ENCODE data around the gene SDCCAG8. TPM values are rescaled to one million over a fixed set of nuclear protein-coding genes. Genes with fewer than 3 reads are reported as not detected.

SDCCAG8 gene
- total RNA-seq, 3 donors from 2014 or later (not counting 1 experiment from before 2014, with no cell fraction given) = 17.8 to 28.3 (median 21.2) TPM

GRCh38 chr1:243482141-243483022, 226.5 kb downstream of the SDCCAG8 start:
- peak overlapping the region; percentile 42 for H3K4me3 ChIP-seq (ENCODE audit: low read length)
- Mint-ChIP-seq H3K4me1 (peaks cover 8 to 24% of the 10 kb centered on the region in 2 donors), H3K9me3 (peaks cover 0 to 4% of the 10 kb centered on the region in 2 donors), H3K36me3 (no peaks in the 10 kb centered on the region), H3K27me3 (ENCODE audit: low read depth in 2 of 2) (no peaks in the 10 kb centered on the region), H3K4me3 (peak overlapping the region; percentile 90), H3K27ac (peak overlapping the region in 1 of 2 donors; percentile 75)
- no peak for TF ChIP-seq CTCF (IDR thresholded peaks at IDR 0.05)
- no peak overlapping the region for H3K27ac ChIP-seq (ENCODE audit: low read length)
- peak in 2 of 3 donors; percentile 42 to 50 for ATAC-seq
- peaks cover 15% of the 10 kb centered on the region for H3K4me1 ChIP-seq (ENCODE audit: control insufficient read depth, insufficient read depth, low read length)
- H3K9me3 ChIP-seq (ENCODE audit: control insufficient read depth, insufficient read depth, low read length) = no peaks in the 10 kb centered on the region
- no peak for DNase-seq
- intact Hi-C loops (cut with micrococcal nuclease) = no loop called here
- H3K36me3 ChIP-seq (ENCODE audit: control insufficient read depth, insufficient read depth, low read length) = no peaks in the 10 kb centered on the region
- 32% methylated on average over 25 of the region's 25 CpGs for WGBS (ENCODE audit: insufficient coverage)
- no peaks in the 10 kb centered on the region for H3K27me3 ChIP-seq (ENCODE audit: control insufficient read depth, insufficient read depth, low read length)

GRCh38 chr1:243483071-243483771, 227.4 kb downstream of the SDCCAG8 start:
- 12% methylated on average over 60 of the region's 60 CpGs for WGBS (ENCODE audit: insufficient coverage)
- no peaks in the 10 kb centered on the region for H3K9me3 ChIP-seq (ENCODE audit: control insufficient read depth, insufficient read depth, low read length)
- peak overlapping the region; percentile 90 for H3K4me3 Mint-ChIP-seq
- H3K36me3 Mint-ChIP-seq = no peaks in the 10 kb centered on the region
- H3K27ac Mint-ChIP-seq = peak overlapping the region in 1 of 2 donors; percentile 75
- no peak overlapping the region for H3K27ac ChIP-seq (ENCODE audit: low read length)
- peak overlapping the region; percentile 42 for H3K4me3 ChIP-seq (ENCODE audit: low read length)
- peak; percentile 44 to 75 (median 72) for ATAC-seq
- H3K4me1 Mint-ChIP-seq = peaks cover 8 to 24% of the 10 kb centered on the region in 2 donors
- no peaks in the 10 kb centered on the region for H3K27me3 Mint-ChIP-seq (ENCODE audit: low read depth in 2 of 2)
- peaks cover 15% of the 10 kb centered on the region for H3K4me1 ChIP-seq (ENCODE audit: control insufficient read depth, insufficient read depth, low read length)
- intact Hi-C loops (cut with micrococcal nuclease) = no loop called here
- DNase-seq = peak in 1 of 2 donors; percentile 30
- no peaks in the 10 kb centered on the region for H3K27me3 ChIP-seq (ENCODE audit: control insufficient read depth, insufficient read depth, low read length)
- peaks cover 0 to 4% of the 10 kb centered on the region in 2 donors for H3K9me3 Mint-ChIP-seq
- no peak for TF ChIP-seq CTCF (IDR thresholded peaks at IDR 0.05)
- H3K36me3 ChIP-seq (ENCODE audit: control insufficient read depth, insufficient read depth, low read length) = no peaks in the 10 kb centered on the region

DNA sequence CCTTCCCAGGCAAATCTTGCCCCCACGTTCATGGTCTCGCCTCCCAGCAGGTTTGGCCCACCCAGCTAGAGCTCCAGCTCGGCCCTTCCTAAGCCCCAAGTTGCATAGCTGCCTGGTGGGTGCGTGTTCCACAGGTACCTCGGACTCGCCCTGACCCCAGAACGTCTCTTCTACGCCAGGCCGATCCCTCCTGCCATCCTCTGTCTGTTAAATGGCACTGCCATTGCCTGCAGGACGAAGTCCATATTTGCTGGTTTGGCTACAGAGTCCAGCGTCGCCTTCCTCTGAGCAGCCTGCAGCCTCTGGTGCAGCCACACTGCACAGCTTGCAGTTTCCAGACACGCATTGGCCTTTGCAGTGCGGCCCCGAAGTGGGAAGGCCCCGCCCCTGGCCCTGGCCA, 228.1 kb downstream of the SDCCAG8 start:
- Mint-ChIP-seq H3K4me1 (peaks cover 8 to 24% of the 10 kb centered on the region in 2 donors), H3K27me3 (ENCODE audit: low read depth in 2 of 2) (no peaks in the 10 kb centered on the region), H3K27ac (peak overlapping the region in 1 of 2 donors; percentile 75), H3K36me3 (no peaks in the 10 kb centered on the region), H3K9me3 (peaks cover 0 to 4% of the 10 kb centered on the region in 2 donors), H3K4me3 (peak overlapping the region; percentile 80)
- Histone ChIP-seq H3K27me3 (ENCODE audit: control insufficient read depth, insufficient read depth, low read length) (no peaks in the 10 kb centered on the region), H3K4me3 (ENCODE audit: low read length) (no peak overlapping the region), H3K4me1 (ENCODE audit: control insufficient read depth, insufficient read depth, low read length) (peaks cover 15% of the 10 kb centered on the region), H3K9me3 (ENCODE audit: control insufficient read depth, insufficient read depth, low read length) (no peaks in the 10 kb centered on the region), H3K27ac (ENCODE audit: low read length) (no peak overlapping the region), H3K36me3 (ENCODE audit: control insufficient read depth, insufficient read depth, low read length) (no peaks in the 10 kb centered on the region)
- intact Hi-C loops (cut with micrococcal nuclease) = no loop called here
- no peak for DNase-seq
- TF ChIP-seq CTCF (IDR thresholded peaks at IDR 0.05) = no peak
- 97% methylated on average over 16 of the region's 16 CpGs for WGBS (ENCODE audit: insufficient coverage)
- ATAC-seq = no peak

All from natural killer cell (primary cell).